Right lobe of liver (tissue), 6 donors: Measurements from ENCODE around the gene HOXA13. TPM values are rescaled to one million over a fixed set of nuclear protein-coding genes. Genes with fewer than 3 reads are reported as not detected.

Source experiments
- ATAC-seq, 4 donors: fragments of 200-7000 bp; cut with Tn5 transposase; one replicate each; pipeline ENCODE4 v1.9.1; 2020; ENCODE audit warnings: mild to moderate bottlenecking in 4 of 4, moderate library complexity in 4 of 4
- DNase-seq, 3 donors: peaks; one replicate each; pipeline ENCODE4 v3.0.0-alpha.2; 2020
- H3K27ac ChIP-seq, 3 donors: fragments of 200-600 bp; one replicate each; pipeline ENCODE4 v1.8.0; 2022
- H3K27me3 ChIP-seq, 2 donors: fragments of 200-600 bp; one replicate each; pipeline ENCODE4 v1.8.0; 2022
- H3K36me3 ChIP-seq, 4 donors: fragments of 200-600 bp; sonication (generic) in 1 of 4; one replicate each; pipeline versions ENCODE4 v1.5.1 to v1.8.0; 2017 to 2022; ENCODE audit warnings: control low read depth in 1 of 4
- H3K4me1 ChIP-seq, 4 donors: fragments of 200-600 bp; sonication (generic) in 1 of 4; one replicate each; pipeline versions ENCODE4 v1.5.1 to v1.8.0; 2017 to 2022; ENCODE audit warnings: control low read depth in 1 of 4
- H3K4me3 ChIP-seq, 3 donors: fragments of 200-600 bp; one replicate each; pipeline ENCODE4 v1.8.0; 2022
- H3K9me3 ChIP-seq, 4 donors: fragments of 200-600 bp; sonication (generic) in 1 of 4; one replicate each; pipeline versions ENCODE4 v1.5.1 to v1.8.0; 2017 to 2022; ENCODE audit warnings: control low read depth in 1 of 4
- POLR2A ChIP-seq: fragments of 450-650 bp; IDR thresholded peaks from one replicate; pipeline ENCODE4 v1.6.1; 2017; ENCODE audit warnings: antibody characterized with exemption, mild to moderate bottlenecking
- WGBS: methylation state at CpG from one replicate; pipeline ENCODE4 v1.1.6; 2018; ENCODE audit warnings: low coverage, low lambda C conversion rate; ENCODE audit not compliant: insufficient coverage; ENCODE audit errors: missing lambda C conversion rate; 5-methylcytosine and 5-hydroxymethylcytosine counted together
- intact Hi-C, 2 donors: fragments of 100-400 bp; cut with DNase I; formaldehyde crosslinking; loops; one replicate each; pipeline versions ENCODE4 v1.11.2 to v1.14.1; 2022
- total RNA-seq, 6 experiments: library from RNA; depleted of rRNA in 2 of 6; stranded (reverse); fragments of >200 nt in 2 of 6; fragmentation: NEBNext Ultra II Directional in 3 of 6; extraction: Animal tissue kit (Norgen Biotek cat#: 25700) in 3 of 6; gene quantifications; one replicate each; pipeline versions ENCODE4 v1.1.0 to v1.2.4, GENCODE V29; 2016 to 2023
- TF ChIP-seq, protein P1 (sequence below), 4 donors: fragments of 200-600 bp in 3 of 4; fragments of 450-650 bp in 1 of 4; IDR thresholded peaks; one replicate each; pipeline versions ENCODE4 v1.5.1 to v1.8.0; 2016 to 2022; ENCODE audit warnings: antibody characterized with exemption in 4 of 4, mild to moderate bottlenecking in 2 of 4
- donor health status: DM: no; HTN: yes; CAD: no.
- donor health status: DM: no; HTN: no; CAD: no.
- donor health status: DM: no; HTN: no; CAD: no.
- donor health status: DM: no; HTN: yes; CAD: no.
- donor health status: DM: no; HTN: yes; CAD: no.

The HOXA13 gene
- total RNA-seq, 6 experiments from 2014 or later = not detected

- H3K9me3 ChIP-seq = no peaks in the 10 kb centered on the region
Observed at GRCh38 chr7:27167916-27168264, 32.0 kb downstream of the HOXA13 start.

GRCh38 chr7:27166531-27167505 is 33.1 kb downstream of the HOXA13 start:
- Histone ChIP-seq H3K4me3 (no peak overlapping the region), H3K27me3 (peaks cover 35 to 85% of the 10 kb centered on the region in 2 donors), H3K9me3 (no peaks in the 10 kb centered on the region), H3K4me1 (no peaks in the 10 kb centered on the region), H3K36me3 (no peaks in the 10 kb centered on the region), H3K27ac (no peak overlapping the region)
- ATAC-seq (no peak), DNase-seq (peak in 1 of 3 donors; percentile 54)
- intact Hi-C loops = loop anchor here in 1 of 2 donors (10.0 kb wide), 1 partner anchor 72 kb away; the partner anchor contains the start of gene HOXA1
- TF ChIP-seq, protein P1, sequence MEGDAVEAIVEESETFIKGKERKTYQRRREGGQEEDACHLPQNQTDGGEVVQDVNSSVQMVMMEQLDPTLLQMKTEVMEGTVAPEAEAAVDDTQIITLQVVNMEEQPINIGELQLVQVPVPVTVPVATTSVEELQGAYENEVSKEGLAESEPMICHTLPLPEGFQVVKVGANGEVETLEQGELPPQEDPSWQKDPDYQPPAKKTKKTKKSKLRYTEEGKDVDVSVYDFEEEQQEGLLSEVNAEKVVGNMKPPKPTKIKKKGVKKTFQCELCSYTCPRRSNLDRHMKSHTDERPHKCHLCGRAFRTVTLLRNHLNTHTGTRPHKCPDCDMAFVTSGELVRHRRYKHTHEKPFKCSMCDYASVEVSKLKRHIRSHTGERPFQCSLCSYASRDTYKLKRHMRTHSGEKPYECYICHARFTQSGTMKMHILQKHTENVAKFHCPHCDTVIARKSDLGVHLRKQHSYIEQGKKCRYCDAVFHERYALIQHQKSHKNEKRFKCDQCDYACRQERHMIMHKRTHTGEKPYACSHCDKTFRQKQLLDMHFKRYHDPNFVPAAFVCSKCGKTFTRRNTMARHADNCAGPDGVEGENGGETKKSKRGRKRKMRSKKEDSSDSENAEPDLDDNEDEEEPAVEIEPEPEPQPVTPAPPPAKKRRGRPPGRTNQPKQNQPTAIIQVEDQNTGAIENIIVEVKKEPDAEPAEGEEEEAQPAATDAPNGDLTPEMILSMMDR (IDR thresholded peaks at IDR 0.05) = no peak
- no peak for TF ChIP-seq POLR2A
- WGBS = 6% methylated on average over 35 of the region's 50 CpGs

More at GRCh38 chr7:27167916-27168264, 32.0 kb downstream of the HOXA13 start:
- DNase-seq = peak in 1 of 3 donors; percentile 7
- Histone ChIP-seq H3K4me1 (peaks cover 0 to under 1% (median 0%) of the 10 kb centered on the region in 4 donors), H3K36me3 (no peaks in the 10 kb centered on the region), H3K27me3 (peaks cover 41 to 96% of the 10 kb centered on the region in 2 donors), H3K27ac (no peak overlapping the region), H3K4me3 (no peak overlapping the region)
- intact Hi-C loops = loop anchor here in 1 of 2 donors (10.0 kb wide), 1 partner anchor 73 kb away; the partner anchor contains the start of gene HOXA1
- whole genome bisulfite sequencing = 18% methylated on average over 4 of the region's 4 CpGs
- no peak for ATAC-seq
- TF ChIP-seq, protein P1 (IDR thresholded peaks at IDR 0.05) = no peak
- no peak for TF ChIP-seq POLR2A

DNA sequence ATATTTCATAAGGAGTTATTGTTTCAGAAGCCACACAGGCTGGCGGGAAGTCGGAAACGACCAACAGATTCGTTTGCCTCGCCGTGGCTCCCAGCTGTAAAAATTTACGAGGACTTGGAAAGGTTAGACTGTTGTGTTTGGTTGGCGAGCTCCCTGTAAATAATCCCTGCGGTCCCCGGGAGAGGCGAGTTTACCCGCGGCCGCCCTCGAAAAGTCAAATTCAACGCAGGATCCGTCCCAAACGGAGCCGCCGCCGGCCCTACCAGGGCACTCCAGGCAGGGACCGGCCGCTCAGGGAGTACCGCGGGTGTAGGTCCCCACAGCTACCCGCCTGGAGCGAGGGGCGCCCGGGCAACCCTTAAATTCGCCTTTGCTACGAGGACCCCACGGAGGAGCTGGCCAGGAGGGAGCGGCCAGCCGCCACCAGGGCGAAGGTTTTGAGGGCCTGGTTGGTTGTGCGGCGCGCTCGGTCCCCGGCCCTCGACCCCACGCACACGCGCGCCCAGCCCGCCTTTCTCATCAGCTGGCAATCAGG is 33.8 kb downstream of the HOXA13 start:
- Histone ChIP-seq H3K4me3 (no peak overlapping the region), H3K27ac (no peak overlapping the region), H3K27me3 (peaks cover 34 to 77% of the 10 kb centered on the region in 2 donors), H3K9me3 (no peaks in the 10 kb centered on the region), H3K36me3 (no peaks in the 10 kb centered on the region), H3K4me1 (peaks cover 0 to 3% (median 0%) of the 10 kb centered on the region in 4 donors)
- DNase-seq = peak in 1 of 3 donors; percentile 52
- intact Hi-C loops = loop anchor here in 1 of 2 donors (10.0 kb wide), 1 partner anchor 71 kb away; the partner anchor contains the start of gene HOXA1
- WGBS = 10% methylated on average over 23 of the region's 46 CpGs
- no peak for TF ChIP-seq POLR2A
- TF ChIP-seq, protein P1 (IDR thresholded peaks at IDR 0.05) = no peak
- no peak for ATAC-seq

DNA sequence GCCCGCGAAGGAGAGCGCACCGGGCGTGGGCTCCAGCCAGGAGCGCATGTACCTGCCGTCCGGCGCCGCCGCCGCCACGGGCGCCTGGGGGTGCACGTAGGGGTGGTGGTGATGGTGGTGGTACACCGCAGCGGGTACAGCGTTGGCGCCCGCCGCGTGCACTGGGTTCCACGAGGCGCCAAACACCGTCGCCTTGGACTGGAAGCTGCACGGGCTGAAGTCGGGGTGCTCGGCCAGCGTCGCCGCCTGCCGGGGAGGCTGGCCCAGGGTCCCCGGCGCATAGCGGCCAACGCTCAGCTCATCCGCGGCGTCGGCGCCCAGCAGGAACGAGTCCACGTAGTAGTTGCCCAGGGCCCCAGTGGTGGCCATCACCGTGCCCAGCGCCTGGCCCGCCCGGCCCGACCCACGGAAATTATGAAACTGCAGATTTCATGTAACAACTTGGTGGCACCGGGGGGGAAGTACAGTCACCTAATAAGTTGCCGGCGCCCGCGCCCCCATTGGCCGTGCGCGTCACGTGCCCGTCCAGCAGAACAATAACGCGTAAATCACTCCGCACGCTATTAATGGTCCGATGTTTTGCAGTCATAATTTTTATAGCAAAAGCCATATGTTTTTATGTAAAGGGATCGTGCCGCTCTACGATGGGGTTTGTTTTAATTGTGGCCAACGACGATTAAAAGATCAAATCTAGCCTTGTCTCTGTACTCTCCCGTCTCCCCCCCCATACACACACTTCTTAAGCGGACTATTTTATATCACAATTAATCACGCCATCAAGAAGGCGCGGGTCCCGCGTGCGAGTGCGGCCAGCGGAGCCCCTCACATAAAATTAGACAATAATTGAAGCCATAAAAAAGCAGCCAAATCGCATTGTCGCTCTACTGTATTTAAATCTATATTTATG is 34.5 kb downstream of the HOXA13 start, which contains the start of gene HOXA9:
TSS of gene HOXA9 (minus strand) at position 449 of the 907 bp plus-strand sequence. CDS start at position 369, 80 bp downstream.
- no peak within 1 kb of the TSS for H3K27ac ChIP-seq

More for the DNA sequence above, 34.5 kb downstream of the HOXA13 start, which contains the start of gene HOXA9:
- intact Hi-C loops = loop anchor here in 1 of 2 donors (10.0 kb wide), 1 partner anchor 71 kb away; the partner anchor contains the start of gene HOXA1
- DNase-seq (peak in 1 of 3 donors; percentile 65), ATAC-seq (peak in 1 of 4 donors; percentile 6)
- 6% methylated on average over 22 of the region's 82 CpGs for WGBS
- Histone ChIP-seq H3K36me3 (no peaks in the 10 kb centered on the region), H3K4me3 (peak within 1 kb of the TSS in 1 of 3 donors; percentile 17), H3K27me3 (peaks cover 30 to 72% of the 10 kb centered on the region in 2 donors), H3K9me3 (no peaks in the 10 kb centered on the region), H3K4me1 (peaks cover 0 to 10% (median 3%) of the 10 kb centered on the region in 4 donors)
- TF ChIP-seq, protein P1 (IDR thresholded peaks at IDR 0.05) = no peak
- TF ChIP-seq POLR2A = no peak
